GM19043 (cell line): ENCODE results near the gene MORN1.

ENCODE experiments used
- ATAC-seq: cut with Tn5 transposase; IDR thresholded peaks from one replicate; pipeline ENCODE4 v1.9.1; 2021; ENCODE audit warnings: low read depth; ENCODE audit not compliant: unreplicated experiment

MORN1 gene

DNA sequence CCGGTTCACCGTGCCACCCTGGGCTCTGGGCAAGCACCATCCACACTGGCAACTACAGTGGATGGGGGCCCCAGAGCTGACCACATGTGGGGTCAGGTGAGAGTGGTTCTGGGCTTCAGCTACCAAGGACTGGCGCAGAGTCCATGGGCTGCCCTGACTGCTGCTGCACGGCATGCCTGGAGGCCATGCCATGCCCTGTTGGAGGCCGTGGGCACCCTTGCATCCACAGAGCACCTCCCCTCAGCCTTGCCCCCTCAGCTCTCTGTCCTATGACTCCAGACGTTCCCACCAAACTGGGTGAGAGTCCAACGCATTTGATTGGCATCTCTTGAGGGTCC, 15.5 kb downstream of the MORN1 start:
- no peak for ATAC-seq

DNA sequence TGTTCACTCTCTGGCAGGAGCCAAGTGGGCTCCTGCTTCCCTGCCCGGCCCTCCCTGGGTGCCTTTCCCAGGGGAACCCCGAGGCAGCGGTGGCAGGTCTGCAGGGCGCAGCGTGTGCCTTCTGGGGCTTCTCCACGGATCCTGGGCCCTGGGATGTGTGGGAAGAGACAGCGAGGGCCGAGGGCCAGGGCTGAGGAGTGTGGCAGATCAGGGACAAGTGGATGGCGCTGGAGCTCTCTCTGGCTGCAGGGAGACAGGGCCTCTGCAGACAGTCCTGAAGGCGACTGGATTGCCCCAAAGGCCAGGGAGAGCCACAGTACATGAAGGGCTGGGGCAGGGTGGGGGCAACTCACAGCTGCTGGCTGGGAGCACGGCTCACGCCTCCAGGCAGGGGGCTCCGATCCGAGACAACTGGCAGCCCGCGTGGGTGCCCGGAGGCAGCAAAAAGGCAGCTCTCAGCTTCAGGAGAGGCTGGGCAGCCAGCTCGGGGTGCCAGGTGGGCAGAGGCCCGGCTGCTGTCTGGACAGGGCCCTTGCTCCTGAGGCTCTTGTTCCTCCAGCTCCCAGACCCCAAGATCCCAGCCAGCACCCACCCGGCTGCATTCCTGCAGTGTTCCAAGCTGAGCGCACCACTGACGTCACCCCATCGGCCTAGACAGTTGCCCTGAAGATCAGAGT, 16.0 kb downstream of the MORN1 start:
- no peak for ATAC-seq

DNA sequence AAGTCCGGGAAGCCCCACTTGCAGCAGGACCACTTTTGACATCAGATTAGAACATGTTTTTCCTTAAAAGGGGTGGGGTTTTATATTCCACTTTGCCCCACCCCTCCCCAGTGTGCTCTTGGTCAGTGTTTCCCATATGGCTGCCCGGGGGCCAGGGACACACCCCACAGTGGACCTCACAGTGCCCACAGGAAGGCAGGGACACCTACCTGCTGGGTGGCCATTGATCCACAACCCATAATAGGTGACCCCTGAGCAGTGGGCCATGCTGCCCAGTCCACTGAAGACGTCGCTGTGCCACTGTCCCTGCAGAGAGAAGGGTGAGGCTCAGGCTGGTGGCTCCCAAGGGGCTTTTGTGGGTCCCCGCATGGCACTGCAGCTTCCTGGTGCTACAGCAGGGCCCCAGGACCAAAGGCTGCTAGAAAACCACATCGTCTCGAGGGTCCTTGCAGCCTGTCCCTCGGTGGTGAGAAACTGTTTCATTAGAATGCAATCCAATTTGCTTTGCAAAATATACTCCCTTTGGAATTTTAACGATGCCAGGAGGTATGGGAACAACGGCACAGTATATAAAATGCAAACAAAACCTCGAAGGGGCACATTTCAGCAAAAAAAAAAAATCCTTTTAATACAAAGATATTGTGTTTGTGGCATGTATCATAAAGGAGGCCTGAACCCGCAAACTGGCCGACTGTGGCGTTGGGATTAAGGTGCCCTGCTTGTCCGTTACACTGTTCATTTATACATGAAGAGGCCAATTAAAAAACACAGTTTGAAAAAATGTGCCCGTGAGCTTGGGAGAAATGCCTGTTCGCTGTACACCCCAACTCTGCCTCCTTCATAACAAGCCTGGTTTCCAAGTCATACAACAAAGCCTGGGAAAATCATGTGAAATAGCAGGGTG, 16.9 kb downstream of the MORN1 start:
- ATAC-seq = no peak

DNA sequence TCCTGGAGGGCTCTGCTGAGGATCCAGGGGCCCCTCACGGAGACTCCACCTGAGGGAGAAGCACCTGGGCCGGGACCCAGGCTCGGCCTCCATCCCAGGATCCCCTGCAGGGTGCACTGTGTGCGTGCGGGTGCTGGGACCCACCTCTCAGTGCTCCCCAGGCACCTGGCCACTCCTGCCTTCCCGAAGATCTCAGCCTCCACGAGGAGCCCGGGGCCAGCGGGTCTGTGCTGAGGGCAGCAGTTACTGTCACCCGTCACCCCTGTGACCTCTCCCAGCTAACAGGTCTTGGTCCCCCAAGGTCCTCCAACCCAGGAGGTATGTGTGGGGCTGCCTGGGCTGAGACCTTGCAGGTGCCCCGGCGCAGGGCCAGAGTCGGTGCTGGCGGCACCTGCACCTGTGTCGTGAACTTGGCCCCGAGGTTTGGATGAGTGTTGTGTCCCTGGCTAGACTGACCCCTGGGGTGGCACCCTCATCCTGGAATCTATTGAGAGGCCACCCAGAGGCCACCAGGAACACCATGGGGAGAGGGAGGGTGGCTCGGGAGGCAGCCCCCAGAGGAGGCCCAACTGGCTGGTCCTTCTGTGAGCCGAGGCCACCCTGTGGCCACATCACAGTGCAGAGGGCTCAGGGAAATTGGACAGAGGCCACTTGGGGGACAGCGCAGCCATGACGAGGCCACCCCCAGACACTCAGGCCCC, 17.7 kb downstream of the MORN1 start:
- ATAC-seq = no peak

DNA sequence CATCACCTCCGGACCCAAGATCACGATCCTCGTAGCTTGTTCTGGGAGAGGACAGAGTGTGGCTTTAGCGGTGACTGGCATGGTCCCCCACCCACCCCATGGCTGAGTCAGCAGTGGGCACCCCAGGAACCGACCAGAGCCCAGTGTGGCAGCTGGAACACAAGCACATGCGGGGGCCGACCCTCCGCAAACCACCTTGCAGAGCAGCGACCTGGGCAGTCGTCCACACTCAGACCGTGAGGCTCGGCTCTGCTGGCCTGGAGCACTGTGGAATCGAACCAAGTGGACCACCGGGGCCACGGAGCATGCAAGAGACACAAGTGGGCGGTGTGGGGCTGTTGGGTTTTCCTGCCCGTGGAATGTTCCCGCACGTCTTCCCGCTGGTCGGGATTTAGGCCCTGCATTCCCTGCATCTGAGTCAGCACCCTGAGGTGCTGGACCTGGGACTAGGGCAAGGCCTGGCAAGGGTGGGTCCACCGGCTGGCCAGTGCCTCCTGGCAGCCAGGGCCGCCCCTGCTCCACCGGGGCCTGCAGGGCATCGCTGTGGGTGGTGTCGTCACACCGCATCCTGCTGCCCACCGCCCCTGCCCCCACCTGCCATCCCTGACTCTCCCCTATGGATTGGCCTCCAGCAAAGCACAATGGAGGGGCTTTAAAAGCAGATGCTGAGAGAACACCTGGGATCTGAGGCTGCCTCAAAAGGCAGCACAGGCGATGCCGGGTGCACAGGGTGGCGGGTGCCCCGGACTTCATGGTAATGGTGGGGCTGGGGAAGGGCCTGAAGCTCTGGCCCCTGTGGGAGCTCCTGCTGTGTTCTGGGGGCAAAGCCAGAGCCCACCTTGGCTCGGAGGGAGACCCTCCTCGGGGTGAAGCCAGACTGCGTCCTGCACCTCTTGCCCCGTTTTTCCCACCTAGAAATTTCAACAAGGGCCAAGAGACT, 18.5 kb downstream of the MORN1 start:
- no peak for ATAC-seq

DNA sequence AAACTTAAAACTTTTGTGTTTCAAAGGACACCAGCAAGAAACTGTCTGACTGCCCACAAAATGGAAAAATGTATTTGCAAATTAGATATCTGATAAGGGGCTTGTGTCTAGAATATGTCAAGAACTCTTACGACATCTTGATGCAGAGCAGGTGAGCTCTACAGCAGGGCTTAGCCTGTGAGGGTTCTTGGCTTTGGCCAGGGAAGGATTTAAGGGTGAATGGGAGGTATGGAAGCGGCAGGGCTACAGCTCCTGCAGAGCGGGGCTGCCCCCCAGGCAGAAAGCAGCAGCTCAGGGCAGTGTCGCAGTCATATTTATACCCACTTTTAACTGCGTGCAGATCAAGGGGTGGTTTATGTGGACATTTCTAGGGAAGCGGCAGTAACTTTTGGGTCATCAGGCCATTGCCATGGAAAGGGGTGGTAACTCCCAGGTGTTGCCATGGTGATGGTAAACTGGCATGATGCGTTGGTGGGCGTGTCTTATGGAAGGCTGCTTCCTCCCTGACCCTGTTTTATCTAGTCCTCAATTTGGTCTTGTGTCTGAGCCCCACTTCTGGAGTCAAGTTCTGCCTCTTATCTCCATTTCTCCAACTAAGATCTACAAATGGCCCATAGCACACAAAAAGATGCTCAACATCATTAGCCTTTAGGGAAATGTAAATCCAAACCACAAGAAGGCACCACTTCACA, 23.2 kb downstream of the MORN1 start:
- ATAC-seq = no peak

DNA sequence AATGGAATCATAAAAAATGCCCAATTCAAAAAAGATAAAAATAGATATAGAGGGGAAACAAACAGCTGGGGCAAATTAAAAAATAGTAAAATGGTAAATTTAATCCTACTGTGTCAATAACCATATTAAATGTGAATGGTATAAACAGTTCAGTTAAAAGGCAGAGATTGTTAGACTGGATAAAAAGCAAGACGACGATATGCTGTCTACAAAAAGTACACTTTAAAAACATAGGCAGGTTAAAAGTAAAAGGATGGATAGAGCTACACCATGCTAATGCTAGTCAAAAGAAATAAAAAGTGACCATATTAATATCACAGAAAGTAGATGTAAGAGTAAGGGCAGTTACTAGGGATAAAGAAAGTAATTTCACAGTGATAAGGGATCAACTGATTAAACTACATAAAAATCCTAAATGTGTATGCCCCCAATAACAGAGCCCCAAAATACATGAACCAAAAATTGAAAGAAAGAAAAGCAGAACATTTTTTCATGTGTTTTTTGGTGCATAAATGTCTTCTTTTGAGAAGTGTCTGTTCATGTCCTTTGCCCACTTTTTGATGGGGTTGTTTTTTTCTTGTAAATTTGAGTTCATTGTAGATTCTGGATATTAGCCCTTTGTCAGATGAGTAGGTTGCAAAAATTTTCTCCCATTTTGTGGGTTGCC, 27.4 kb downstream of the MORN1 start:
- ATAC-seq = no peak

DNA sequence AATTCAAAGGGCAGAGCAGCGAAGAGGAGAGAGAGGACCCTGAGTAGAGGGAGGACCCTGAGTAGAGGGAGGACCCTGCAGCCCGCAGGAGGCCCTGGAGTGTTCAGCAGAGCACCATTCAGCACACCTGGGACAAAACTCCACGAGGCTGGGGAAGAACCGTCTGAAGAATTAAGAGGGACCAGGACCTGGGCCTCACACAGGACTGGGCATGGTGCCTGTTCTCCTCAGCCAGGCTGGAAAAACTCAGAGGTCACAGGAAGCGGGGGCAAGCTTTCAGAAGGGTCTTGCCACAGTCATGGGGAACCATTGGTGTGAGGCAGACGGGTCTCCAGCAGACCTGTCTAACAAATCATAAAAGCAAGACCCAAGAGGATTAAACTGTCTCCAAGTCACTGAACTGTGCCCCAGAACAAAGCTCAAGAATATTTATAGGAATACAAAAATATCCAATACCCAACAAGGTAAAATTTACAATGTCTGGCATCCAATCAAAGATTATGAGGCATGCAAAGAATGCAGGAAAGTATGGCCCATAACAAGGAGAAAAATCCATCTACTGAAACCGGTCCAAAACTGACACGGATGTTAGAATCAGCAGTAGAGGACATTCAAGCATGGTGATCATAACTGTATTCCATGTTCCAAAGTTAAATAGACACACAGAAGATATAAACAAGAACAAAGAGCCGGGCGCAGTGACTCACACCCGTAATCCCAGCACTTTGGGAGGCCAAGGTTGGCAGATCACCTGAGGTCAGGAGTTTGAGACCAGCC, 30.6 kb downstream of the MORN1 start:
- no peak for ATAC-seq

DNA sequence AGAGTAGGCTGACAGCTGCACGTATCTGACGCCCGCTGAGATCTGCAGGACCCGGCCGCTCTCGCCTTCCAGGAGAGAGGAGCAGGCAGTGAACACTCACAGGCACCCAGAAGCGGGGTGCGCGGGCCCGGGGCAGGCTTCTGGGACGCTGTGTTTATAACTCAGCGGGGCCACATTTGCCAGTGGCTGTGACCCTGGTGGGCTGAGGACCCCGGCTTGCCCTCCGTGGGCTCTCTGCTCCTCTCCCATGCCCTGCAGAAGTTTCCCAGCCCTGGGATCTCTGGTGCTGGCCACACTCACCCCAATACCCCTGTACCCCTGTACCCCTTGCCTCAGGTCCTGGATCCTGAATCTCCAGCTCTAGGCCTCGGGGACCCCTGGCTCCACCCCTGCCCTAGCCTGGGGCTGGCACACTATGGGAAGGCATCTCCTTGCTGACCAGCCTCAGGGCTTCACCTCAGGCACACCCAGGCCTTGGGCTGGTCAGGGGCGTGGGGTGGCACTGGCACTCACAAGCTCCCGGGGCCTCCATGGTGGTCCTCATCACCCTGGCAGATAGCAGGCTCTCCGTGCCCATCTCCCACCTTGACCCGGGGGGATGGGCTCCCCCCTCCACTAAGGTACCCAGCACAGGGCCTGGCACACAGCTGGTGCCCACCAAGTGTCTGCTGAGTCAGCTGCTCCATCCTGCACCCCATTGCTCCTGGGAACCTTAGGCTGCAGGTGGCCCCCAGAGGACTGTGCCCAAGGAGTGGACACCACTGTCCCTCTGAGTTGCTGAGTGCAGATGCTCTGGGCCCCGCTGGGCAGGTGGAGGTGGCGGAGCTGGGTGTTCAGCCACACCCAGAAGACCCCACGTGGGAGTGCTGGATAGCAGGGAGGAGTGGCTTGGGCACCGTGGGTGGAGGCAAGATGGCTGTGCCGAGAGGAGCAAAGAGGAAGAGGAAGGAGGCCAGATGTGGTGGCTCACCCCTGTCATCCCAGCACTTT, 32.4 kb downstream of the MORN1 start:
- no peak for ATAC-seq

DNA sequence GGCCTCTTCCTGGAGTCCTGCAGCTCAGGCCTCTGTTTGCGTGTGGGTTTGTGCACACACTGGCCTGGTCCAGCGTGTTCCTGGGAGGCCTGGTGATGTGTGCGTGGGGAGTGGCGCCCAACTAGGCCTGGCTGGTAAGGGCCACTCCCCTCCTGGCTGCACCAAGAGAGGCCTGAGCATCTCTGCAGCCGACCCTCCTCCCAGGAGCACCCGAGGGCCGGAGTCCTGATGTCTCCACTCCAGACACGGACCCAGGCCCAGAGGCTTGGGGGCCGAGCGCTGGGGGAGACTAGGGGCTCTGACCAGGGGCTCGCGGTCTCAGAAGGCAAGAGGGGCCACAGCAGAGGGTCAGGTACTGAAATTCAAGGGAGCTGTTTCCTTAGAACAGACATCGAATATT, 33.3 kb downstream of the MORN1 start:
- no peak for ATAC-seq

DNA sequence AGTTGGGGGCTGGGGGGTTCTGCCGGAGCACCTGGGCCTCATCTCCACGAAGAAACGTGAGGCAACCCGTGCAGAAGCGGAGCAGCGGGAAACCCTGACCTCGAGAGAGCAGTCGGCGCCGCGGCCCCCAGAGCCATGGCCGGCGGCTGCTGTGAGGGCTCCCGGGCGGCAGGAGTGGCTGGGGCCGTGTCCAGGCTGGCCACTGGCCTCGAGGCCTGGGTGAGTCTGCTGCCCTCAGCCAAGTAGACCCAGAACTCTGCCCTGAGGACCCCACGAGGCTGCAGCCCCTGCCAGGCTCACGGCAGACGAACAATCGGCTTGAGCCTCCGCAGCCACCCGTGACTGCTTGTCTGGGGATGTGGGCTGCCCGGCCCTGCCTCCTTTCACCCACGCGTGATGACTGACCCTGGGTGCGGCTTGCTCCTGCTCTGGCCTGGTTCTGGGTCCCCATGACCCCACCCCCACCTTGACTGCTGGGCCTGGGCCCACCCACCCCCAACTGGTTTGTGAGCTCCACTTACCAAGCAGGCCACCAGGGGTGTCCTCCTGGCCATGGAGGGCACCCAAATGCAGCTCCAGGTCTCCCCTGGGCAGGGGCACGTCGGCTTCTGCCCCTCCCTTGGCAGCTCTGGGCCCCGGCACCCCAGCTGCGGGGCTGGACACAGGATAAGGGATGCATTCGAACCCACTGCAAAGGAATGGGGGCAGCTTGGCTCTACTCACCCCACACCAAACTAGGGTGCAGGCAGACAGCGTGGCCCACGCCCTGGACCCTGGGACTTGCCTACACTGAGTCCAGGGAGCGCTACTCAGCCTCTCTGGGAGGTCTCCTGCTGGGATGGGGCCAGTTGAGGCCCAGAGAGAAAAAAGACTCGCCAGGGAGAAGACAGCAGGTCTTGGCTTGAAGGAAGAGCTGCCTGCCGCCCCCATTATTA, 34.2 kb downstream of the MORN1 start:
- no peak for ATAC-seq

DNA sequence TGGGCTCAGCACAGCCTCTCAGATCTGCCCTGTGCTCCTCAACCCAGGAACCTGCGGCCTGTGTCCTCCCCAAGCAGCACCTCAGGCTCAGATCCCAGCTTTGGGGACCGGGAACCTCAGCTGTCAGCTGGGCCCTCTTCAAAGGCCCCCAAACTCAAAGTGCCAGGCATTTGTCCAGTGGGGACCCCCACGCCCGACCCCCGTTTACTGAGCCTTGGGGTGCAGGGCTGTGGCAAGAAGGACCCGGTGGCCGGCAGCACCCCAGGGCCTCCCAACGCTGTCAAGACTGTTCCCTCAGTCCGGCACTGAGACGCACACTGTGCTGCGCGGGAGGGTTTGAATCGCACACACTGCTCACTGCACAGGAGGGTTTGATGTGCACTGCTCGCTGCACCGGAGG, 35.0 kb downstream of the MORN1 start:
- ATAC-seq = no peak

DNA sequence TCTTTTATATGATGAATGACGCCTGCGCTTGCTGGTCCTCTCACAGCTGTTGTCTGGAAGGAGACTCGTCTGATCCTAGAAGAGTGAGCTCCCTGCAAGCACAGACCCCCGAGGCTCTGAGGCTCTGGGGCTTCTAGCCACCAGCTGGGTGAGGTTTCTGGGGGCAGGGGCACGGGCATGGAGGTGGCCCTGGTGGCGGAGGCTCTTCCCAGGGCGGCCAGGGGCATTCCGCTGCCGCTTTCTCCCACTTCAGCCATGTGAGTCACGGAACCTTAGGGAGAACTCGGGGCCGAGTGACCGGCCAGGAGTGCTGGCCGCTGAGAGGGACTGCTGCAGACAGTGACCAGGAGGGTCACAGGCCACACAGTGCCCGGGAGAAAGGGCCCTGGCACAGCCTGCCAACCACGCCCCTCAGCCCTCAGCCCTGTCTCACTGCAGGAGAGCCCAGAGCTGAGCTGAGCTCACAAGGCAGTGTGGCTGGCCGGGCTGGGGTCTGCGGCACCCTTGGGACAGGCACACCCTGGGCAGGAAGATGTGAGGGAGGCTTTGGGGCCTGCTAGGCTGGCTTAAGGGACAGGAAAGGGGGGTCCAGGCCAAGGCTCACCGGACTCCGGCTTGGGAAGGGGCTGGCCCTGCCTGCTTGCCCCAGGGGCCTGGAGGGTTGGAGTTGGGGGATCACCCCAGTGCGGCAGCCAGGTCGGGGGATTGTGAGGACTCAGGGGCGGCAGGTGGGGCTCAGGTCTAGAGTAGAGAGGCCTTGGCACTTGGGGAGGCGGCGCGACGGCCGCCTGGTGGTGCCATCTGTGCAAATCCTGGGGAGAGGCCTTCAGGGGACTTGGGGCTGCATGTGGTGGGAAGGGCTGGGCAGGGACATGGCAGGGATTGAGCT, 35.7 kb downstream of the MORN1 start:
- no peak for ATAC-seq

DNA sequence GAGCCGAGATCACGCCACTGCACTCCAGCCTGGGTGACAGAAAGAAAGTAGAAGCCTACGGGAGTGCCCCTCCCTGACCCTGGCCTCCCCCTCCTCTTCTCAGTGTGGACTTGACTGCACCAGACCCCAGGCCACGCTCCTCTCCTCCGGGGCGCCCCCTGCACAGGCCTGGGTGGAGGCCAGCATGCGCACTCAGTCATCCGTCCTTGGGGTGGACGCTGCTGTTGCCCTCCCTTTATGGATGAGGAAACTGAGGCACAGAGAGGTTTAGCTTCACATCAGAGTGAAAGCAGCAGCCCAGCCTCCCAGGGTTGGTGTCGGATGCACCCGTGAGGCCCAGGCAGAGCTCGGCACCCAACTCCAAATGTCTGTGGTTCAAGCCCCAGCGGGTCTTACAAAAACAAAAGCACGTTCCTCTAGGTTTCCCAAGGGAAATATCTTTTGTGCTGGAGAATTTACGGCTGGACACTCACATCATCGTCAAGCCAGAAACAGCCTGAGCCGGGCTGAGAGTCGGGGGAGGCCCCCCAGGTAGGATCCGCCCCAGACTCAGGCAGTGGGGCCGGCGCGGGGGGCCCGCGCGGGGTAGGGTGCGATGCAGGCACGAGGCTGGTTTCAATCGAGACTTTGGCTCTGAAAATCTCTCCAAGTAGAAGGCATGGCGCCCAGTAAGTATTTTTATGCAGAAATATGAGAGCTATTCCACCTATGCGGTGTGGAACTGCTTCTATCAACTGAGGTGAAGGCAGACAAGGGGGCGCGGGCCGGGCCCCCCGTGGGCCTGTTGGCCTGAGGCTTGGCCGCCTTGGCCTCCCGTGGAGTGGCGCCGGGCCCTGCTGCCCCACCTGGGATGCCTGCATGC, 36.6 kb downstream of the MORN1 start:
- ATAC-seq = no peak
